HG03108 (cell line): ENCODE measurements around the gene GJD2.

Experiments
- ATAC-seq: cut with Tn5 transposase; IDR thresholded peaks from one replicate; pipeline ENCODE4 v1.9.1; 2021; ENCODE audit warnings: moderate library complexity; ENCODE audit not compliant: unreplicated experiment

GJD2 gene

GRCh38 chr15:34754674-34755418, at the start of gene GJD2:
GJD2 (minus strand) TSS chr15:34754998; CDS start chr15:34754488, 510 bp downstream.
- ATAC-seq: no peak

- ATAC-seq: no peak
These were observed 49.3 kb upstream of the GJD2 start for GRCh38 chr15:34804113-34804512.

GRCh38 chr15:34802803-34803750, 48.3 kb upstream of the GJD2 start:
- ATAC-seq: no peak

GRCh38 chr15:34802371-34802770, 47.6 kb upstream of the GJD2 start:
- ATAC-seq: no peak

- no peak for ATAC-seq
These were observed 44.6 kb upstream of the GJD2 start for GRCh38 chr15:34799149-34800101.

- no peak for ATAC-seq
These were observed 42.1 kb upstream of the GJD2 start for GRCh38 chr15:34796847-34797435.

GRCh38 chr15:34795267-34796081, 40.7 kb upstream of the GJD2 start, which contains the start of gene ACTC1:
ACTC1 (minus strand) TSS chr15:34795549; CDS start chr15:34794808, 741 bp downstream.
- ATAC-seq: no peak

- no peak for ATAC-seq
These were observed 39.9 kb upstream of the GJD2 start for GRCh38 chr15:34794590-34795206.

GRCh38 chr15:34793901-34794300, 39.1 kb upstream of the GJD2 start:
- ATAC-seq: no peak

- no peak for ATAC-seq
These were observed 38.3 kb upstream of the GJD2 start for GRCh38 chr15:34793071-34793470.

GRCh38 chr15:34791701-34792100, 36.9 kb upstream of the GJD2 start:
- no peak for ATAC-seq

- no peak for ATAC-seq
These were observed 35.3 kb upstream of the GJD2 start for GRCh38 chr15:34790121-34790520.

- no peak for ATAC-seq
These were observed 34.5 kb upstream of the GJD2 start for GRCh38 chr15:34789326-34789725.

- no peak for ATAC-seq
These were observed 31.4 kb upstream of the GJD2 start for GRCh38 chr15:34786206-34786605.

GRCh38 chr15:34783991-34784390, 29.2 kb upstream of the GJD2 start:
- no peak for ATAC-seq

GRCh38 chr15:34783431-34783830, 28.6 kb upstream of the GJD2 start:
- no peak for ATAC-seq

- ATAC-seq: no peak
These were observed 28.1 kb upstream of the GJD2 start for GRCh38 chr15:34782901-34783300.

GRCh38 chr15:34780725-34781124, 25.9 kb upstream of the GJD2 start:
- no peak for ATAC-seq

GRCh38 chr15:34776606-34777105, 21.9 kb upstream of the GJD2 start:
- ATAC-seq: no peak
